HFF-Myc (cell line): ENCODE results near the gene URM1.

Experiments used
- DNase-seq: peaks from one replicate; pipeline ENCODE4 v3.0.0-alpha.2; 2011; ENCODE audit warnings: low read depth; ENCODE audit errors: extremely low read depth
- H3K4me3 ChIP-seq: replicated peaks from 2 replicates; pipeline ENCODE4 v1.5.1; 2011; ENCODE audit warnings: low read depth, mild to moderate bottlenecking, control low read depth, low read length
- TF ChIP-seq, protein P1 (sequence below): IDR thresholded peaks from 2 replicates; pipeline ENCODE4 v1.5.1; 2012; ENCODE audit warnings: mild to moderate bottlenecking, low read depth, low read length, control low read depth; ENCODE audit errors: missing control alignments

The URM1 gene

DNA sequence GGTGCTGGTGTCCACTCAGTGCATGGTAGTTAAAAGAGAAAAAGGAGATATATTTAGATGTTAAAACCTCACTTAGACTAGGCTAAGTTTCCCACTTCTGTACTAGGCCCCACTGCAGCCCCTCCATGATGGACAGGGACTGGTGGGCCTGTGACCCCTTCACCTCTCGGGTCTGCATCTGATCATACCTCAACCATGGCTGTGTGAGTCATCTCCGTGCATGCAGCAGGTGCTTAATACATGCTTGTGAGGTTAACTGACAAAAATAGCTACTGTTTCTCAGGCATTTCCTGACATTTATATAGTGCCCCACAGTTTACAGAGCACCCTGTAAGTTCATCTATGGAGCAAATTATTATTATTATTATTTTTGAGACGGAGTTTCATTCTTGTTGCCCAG, 8.4 kb upstream of the URM1 start:
- DNase-seq: no peak
- TF ChIP-seq, protein P1, sequence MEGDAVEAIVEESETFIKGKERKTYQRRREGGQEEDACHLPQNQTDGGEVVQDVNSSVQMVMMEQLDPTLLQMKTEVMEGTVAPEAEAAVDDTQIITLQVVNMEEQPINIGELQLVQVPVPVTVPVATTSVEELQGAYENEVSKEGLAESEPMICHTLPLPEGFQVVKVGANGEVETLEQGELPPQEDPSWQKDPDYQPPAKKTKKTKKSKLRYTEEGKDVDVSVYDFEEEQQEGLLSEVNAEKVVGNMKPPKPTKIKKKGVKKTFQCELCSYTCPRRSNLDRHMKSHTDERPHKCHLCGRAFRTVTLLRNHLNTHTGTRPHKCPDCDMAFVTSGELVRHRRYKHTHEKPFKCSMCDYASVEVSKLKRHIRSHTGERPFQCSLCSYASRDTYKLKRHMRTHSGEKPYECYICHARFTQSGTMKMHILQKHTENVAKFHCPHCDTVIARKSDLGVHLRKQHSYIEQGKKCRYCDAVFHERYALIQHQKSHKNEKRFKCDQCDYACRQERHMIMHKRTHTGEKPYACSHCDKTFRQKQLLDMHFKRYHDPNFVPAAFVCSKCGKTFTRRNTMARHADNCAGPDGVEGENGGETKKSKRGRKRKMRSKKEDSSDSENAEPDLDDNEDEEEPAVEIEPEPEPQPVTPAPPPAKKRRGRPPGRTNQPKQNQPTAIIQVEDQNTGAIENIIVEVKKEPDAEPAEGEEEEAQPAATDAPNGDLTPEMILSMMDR: no peak
- H3K4me3 ChIP-seq: no peak overlapping the region

DNA sequence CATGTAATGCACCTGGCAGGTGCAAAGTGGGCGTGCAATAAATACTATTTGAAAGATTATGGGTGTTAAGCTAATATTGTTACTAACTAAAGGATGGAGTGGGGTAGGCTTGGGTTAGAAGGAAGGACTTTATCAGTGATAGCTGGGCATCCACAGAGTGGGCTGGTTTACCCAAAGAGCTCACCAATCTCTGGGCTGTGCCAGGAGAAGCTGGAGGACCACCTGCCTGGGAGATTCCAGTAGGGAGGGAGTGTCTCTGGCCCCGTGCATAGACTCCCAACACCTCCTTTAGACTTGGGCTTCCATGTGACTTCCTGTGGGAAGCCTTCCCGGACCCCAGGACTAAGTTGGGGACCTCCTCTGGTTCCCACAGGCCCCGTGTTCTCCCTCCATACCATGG, 5.6 kb upstream of the URM1 start:
- DNase-seq: no peak
- TF ChIP-seq, protein P1: no peak
- no peak overlapping the region for H3K4me3 ChIP-seq

GRCh38 chr9:128369024-128369706, 2.0 kb upstream of the URM1 start:
- DNase-seq: no peak
- TF ChIP-seq, protein P1: no peak
- H3K4me3 ChIP-seq: no peak overlapping the region

- TF ChIP-seq, protein P1: no peak
- peak overlapping the region; percentile 99 for H3K4me3 ChIP-seq
- DNase-seq: no peak
These were observed 815 bp upstream of the URM1 start for GRCh38 chr9:128370367-128370751.

DNA sequence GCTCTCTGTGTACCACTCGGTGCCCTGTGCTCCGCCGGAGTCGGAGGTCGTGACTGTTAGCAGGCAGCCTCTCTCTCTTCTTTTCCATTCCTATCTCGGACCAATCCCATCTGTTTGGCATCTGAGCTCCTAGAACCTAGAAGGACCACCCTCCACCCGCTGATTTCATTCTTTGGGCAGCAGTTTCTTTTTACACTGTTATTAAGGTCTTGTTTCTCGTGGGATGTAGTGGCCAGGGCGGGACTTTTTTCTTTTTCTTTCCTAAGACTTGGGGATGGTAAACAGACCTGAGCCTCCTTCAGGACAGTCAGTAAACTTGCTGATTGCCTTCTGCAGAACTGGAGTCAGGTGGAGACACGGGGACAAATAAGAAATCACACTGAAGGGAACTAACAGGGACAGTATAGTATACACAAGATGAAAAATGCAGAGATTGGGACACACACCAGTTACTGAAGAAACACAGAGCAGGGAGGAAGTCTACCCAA, 500 bp downstream of the URM1 start:
- TF ChIP-seq, protein P1: no peak
- peak overlapping the region; percentile 99 for H3K4me3 ChIP-seq
- DNase-seq: no peak

DNA sequence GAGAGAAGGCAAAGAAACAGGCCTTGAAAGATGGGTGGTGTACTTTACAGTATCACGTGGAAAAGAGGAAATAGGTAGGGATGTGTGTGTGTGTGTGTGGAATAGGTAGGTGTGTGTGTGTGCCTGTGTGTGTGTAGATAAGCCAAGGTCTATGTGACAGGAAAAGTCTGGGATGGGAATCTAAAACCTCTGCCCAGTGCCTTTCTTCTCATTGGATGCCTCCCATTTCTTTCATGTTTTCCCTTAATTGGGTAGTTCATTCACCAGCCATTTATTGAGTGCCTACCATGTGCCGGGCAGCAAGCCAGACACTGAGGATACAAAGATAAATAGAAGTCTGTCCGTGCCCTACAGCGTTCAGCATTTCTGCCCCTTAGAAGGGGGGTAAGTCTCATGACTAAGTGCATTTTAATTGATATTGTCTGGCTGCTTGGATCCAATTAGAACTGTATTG, 1.0 kb downstream of the URM1 start:
- TF ChIP-seq, protein P1: no peak
- H3K4me3 ChIP-seq: peak overlapping the region; percentile 99
- DNase-seq: no peak
